CD4-positive, alpha-beta T cell (primary cell): ENCODE measurements around the gene IRS2. TPM values are rescaled to one million over a fixed set of nuclear protein-coding genes. Genes with fewer than 3 reads are reported as not detected.

ENCODE experiments used
- ATAC-seq: fragments of 200-7000 bp; cut with Tn5 transposase; one replicate; pipeline ENCODE4 v1.10.0; 2022; ENCODE audit warnings: mild to moderate bottlenecking; ENCODE audit not compliant: poor library complexity
- CTCF ChIA-PET: fragments of 350-600 bp; sonication (Branson Sonifier 250); formaldehyde crosslinking; loops from one replicate; lab custom pipeline; 2021; ENCODE audit warnings: antibody characterized with exemption, inconsistent platforms; lab: Charles Lee
- POLR2A ChIA-PET: fragments of 350-600 bp; sonication (Branson Sonifier 250); formaldehyde crosslinking; loops from one replicate; lab custom pipeline; 2021; ENCODE audit warnings: antibody characterized with exemption, inconsistent platforms; lab: Charles Lee
- DNase-seq, 14 experiments: peaks; one replicate each; pipeline ENCODE4 v3.0.0-alpha.2; 2013 to 2020; ENCODE audit warnings: mixed read lengths in 2 of 14
- H3K27ac ChIP-seq, 2 donors: one replicate each; pipeline versions ENCODE4 v1.5.1 to v1.7.0; 2013; ENCODE audit warnings: low read length in 2 of 2, low read depth in 1 of 2, mild to moderate bottlenecking in 1 of 2
- H3K27me3 ChIP-seq, 2 experiments: 1 replicate in 1 of 2; 2 replicates in 1 of 2; pipeline versions ENCODE4 v1.6.1 to v1.7.0; 2013; ENCODE audit warnings: low read length in 2 of 2, control low read depth in 1 of 2, mild to moderate bottlenecking in 1 of 2, moderate library complexity in 1 of 2; ENCODE audit not compliant: insufficient read depth in 2 of 2, control insufficient read depth in 1 of 2
- H3K36me3 ChIP-seq: one replicate; pipeline ENCODE4 v1.6.1; 2013; ENCODE audit warnings: low read length, control low read depth; ENCODE audit not compliant: insufficient read depth
- H3K4me1 ChIP-seq: one replicate; pipeline ENCODE4 v1.6.1; 2013; ENCODE audit warnings: low read length, control low read depth; ENCODE audit not compliant: insufficient read depth
- H3K4me3 ChIP-seq: one replicate; pipeline ENCODE4 v1.5.1; 2013; ENCODE audit warnings: mild to moderate bottlenecking, low read length, moderate library complexity
- H3K9me3 ChIP-seq, 2 experiments: 1 replicate in 1 of 2; 2 replicates in 1 of 2; pipeline versions ENCODE4 v1.6.1 to v1.7.0; 2013; ENCODE audit warnings: low read length in 2 of 2, mild to moderate bottlenecking in 2 of 2, control low read depth in 1 of 2, moderate library complexity in 1 of 2; ENCODE audit not compliant: control insufficient read depth in 1 of 2, insufficient read depth in 1 of 2
- H3K27ac Mint-ChIP-seq: one replicate; pipeline ENCODE4 v1.8.0; 2020; ENCODE audit warnings: mixed read lengths
- H3K27me3 Mint-ChIP-seq: one replicate; pipeline ENCODE4 v1.8.0; 2021; ENCODE audit warnings: mixed read lengths
- H3K36me3 Mint-ChIP-seq: one replicate; pipeline ENCODE4 v1.8.0; 2021; ENCODE audit warnings: low read depth, mixed read lengths
- H3K4me1 Mint-ChIP-seq: one replicate; pipeline ENCODE4 v1.8.0; 2021; ENCODE audit warnings: low read depth, mixed read lengths
- H3K4me3 Mint-ChIP-seq: one replicate; pipeline ENCODE4 v1.8.0; 2020; ENCODE audit warnings: mild to moderate bottlenecking, mixed read lengths
- H3K9me3 Mint-ChIP-seq: one replicate; pipeline ENCODE4 v1.8.0; 2020; ENCODE audit warnings: mixed read lengths
- intact Hi-C, 2 experiments: fragments of 100-400 bp; cut with DNase I in 1 of 2; cut with micrococcal nuclease in 1 of 2; formaldehyde crosslinking; loops; one replicate each; pipeline versions ENCODE4 v1.15.1 to v1.9.0; 2023 to 2025; cut with DNase I, micrococcal nuclease
- total RNA-seq, 174 experiments: library from RNA in 2 of 174; stranded (reverse) in 2 of 174; gene quantifications; one replicate each; pipeline ENCODE4 v1.2.3 and lab custom pipeline; 2021 to 2026
- TF ChIP-seq, protein P1 (sequence below): fragments of 200-600 bp; IDR thresholded peaks from one replicate; pipeline ENCODE4 v1.8.0; 2022; ENCODE audit warnings: antibody characterized with exemption, mild to moderate bottlenecking

The IRS2 gene
- total RNA-seq, 2 experiments from 2014 or later = 188 to 193 TPM

DNA sequence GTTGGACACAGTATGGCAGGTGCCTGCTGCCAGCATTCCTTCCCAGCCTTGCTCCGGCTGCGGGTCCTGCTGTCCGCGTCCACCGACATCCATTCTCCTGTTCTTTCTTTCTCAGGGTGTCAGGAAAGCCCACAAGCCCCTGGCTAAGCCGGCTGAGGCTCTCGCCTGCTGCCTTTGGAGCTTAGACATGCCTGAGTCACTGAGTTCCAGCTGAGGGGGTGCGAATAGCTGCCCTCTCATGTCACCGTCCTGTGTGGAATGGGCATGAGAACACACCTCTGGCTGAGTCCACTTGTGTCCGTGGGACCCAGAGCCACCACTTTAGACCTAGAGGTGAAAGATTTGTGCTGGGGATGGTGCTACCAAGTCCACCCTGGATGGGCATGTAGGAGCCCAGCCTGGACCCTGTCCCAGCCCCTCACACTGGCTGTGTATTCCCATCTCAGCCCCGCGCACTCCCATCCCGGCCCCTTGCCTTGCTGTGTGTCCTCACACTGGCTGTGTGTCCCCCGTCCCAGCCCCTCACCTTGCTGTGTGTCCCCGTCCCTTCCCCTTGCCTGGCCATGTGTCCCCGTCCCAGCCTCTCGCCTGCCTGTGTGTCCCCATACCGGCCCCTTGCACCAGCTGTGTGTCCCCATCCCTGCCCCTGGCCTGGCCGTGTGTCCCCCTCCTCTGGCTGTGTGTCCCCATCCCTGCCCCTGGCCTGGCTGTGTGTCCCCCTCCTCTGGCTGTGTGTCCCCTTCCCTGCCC, 24.6 kb upstream of the IRS2 start:
- Histone ChIP-seq H3K9me3 (peaks cover 0 to 7% of the 10 kb centered on the region in 2 experiments), H3K27ac (no peak overlapping the region), H3K4me1 (no peaks in the 10 kb centered on the region), H3K4me3 (no peak overlapping the region), H3K36me3 (no peaks in the 10 kb centered on the region), H3K27me3 (peaks cover 4% of the 10 kb centered on the region in 2 experiments)
- no peak overlapping the region for H3K4me3 Mint-ChIP-seq
- peaks cover 55% of the 10 kb centered on the region for H3K27me3 Mint-ChIP-seq
- no peak for DNase-seq
- H3K4me1 Mint-ChIP-seq = no peaks in the 10 kb centered on the region
- ChIA-PET POLR2A (no interaction called here), CTCF (no interaction called here)
- H3K36me3 Mint-ChIP-seq = no peaks in the 10 kb centered on the region
- TF ChIP-seq, protein P1, sequence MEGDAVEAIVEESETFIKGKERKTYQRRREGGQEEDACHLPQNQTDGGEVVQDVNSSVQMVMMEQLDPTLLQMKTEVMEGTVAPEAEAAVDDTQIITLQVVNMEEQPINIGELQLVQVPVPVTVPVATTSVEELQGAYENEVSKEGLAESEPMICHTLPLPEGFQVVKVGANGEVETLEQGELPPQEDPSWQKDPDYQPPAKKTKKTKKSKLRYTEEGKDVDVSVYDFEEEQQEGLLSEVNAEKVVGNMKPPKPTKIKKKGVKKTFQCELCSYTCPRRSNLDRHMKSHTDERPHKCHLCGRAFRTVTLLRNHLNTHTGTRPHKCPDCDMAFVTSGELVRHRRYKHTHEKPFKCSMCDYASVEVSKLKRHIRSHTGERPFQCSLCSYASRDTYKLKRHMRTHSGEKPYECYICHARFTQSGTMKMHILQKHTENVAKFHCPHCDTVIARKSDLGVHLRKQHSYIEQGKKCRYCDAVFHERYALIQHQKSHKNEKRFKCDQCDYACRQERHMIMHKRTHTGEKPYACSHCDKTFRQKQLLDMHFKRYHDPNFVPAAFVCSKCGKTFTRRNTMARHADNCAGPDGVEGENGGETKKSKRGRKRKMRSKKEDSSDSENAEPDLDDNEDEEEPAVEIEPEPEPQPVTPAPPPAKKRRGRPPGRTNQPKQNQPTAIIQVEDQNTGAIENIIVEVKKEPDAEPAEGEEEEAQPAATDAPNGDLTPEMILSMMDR = no peak
- no peaks in the 10 kb centered on the region for H3K9me3 Mint-ChIP-seq
- no peak overlapping the region for H3K27ac Mint-ChIP-seq
- intact Hi-C loops = no loop called here
- no peak for ATAC-seq

DNA sequence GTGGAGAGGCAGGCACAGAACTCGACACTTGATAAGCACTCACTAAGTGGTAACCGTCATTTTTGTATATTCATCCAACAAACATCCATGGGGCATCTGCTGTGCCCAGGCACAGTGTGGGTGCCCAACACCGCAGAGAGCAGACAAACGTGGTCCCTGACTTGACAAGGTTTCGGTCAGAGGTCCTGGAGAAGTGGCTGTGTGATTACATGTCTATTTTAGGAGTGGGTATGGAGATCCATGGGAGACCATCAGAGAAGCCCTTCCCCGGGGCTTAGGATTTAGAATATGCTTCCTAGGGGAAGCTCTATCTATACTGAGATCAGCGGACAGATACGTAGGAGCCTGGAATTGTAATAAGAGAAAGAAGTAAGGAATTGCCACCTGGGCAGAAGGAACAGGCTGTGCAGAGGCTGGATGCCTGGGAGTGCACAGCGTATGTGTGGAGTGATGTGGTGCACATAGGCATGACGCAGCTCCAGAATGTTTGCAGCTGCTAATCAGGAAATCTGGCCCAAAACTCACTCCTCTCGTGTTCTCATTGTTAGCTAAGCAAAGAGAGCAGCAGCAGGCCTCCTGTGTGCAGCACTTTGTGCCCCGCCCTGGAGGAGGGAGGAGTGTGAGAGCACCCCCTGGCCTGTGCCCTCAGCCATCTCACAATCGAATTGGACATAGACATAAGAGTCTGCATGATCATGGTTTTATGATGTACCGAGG, 23.0 kb upstream of the IRS2 start:
- POLR2A ChIA-PET = no interaction called here
- H3K27me3 ChIP-seq = peaks cover 4% of the 10 kb centered on the region in 2 experiments
- no peaks in the 10 kb centered on the region for H3K4me1 ChIP-seq
- Mint-ChIP-seq H3K27me3 (peaks cover 51% of the 10 kb centered on the region), H3K9me3 (no peaks in the 10 kb centered on the region), H3K27ac (no peak overlapping the region), H3K4me3 (no peak overlapping the region), H3K4me1 (no peaks in the 10 kb centered on the region), H3K36me3 (no peaks in the 10 kb centered on the region)
- H3K27ac ChIP-seq = no peak overlapping the region
- CTCF ChIA-PET = no interaction called here
- DNase-seq (no peak), ATAC-seq (no peak)
- TF ChIP-seq, protein P1 = no peak
- no peaks in the 10 kb centered on the region for H3K36me3 ChIP-seq
- peaks cover 0 to 7% of the 10 kb centered on the region in 2 experiments for H3K9me3 ChIP-seq
- intact Hi-C loops = no loop called here
- no peak overlapping the region for H3K4me3 ChIP-seq

DNA sequence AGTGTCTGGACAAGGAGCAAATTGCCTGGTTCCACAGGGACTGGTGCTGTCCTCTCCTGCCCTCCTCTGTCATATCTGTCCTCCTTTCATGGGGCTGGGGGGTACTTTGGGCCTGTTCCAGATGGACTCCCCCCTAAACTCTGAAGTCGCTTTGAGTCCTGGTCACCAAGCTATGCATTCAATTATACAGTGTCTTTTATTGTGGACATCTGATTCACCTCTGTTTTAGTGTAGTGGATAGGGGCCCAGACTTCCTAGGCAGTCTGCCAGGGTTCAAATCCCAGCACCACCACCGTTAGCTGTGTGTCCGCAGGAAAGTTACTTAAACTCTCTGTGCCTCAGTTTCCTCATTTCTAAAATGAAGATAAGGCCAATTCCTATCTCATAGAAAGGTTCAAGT, 21.0 kb upstream of the IRS2 start:
- no peak overlapping the region for H3K27ac Mint-ChIP-seq
- no peak overlapping the region for H3K4me3 Mint-ChIP-seq
- Histone ChIP-seq H3K36me3 (no peaks in the 10 kb centered on the region), H3K4me3 (no peak overlapping the region), H3K27ac (no peak overlapping the region), H3K4me1 (no peaks in the 10 kb centered on the region), H3K27me3 (peaks cover 4% of the 10 kb centered on the region in 2 experiments), H3K9me3 (peaks cover 0 to 7% of the 10 kb centered on the region in 2 experiments)
- no peaks in the 10 kb centered on the region for H3K9me3 Mint-ChIP-seq
- POLR2A ChIA-PET = no interaction called here
- H3K27me3 Mint-ChIP-seq = peaks cover 55% of the 10 kb centered on the region
- ATAC-seq (no peak), DNase-seq (no peak)
- TF ChIP-seq, protein P1 = no peak
- CTCF ChIA-PET = no interaction called here
- no peaks in the 10 kb centered on the region for H3K4me1 Mint-ChIP-seq
- H3K36me3 Mint-ChIP-seq = no peaks in the 10 kb centered on the region
- intact Hi-C loops = no loop called here
